ENCODE results near the gene CLSTN1. TPM values are rescaled to one million over a fixed set of nuclear protein-coding genes. Genes with fewer than 3 reads are reported as not detected.

Gene CLSTN1
- total and polyA plus RNA-seq, 2 of the 13 experiments (the other 11 are each of a cell fraction or from before 2014, with no cell fraction given), result 19.7 to 29.8 TPM

GRCh38 chr1:9848022-9848421 lies 24.3 kb upstream of the CLSTN1 start:
- FAIRE-seq (no peak), DNase-seq (ENCODE audit: low spot score) (no peak), ATAC-seq (no peak)
- in situ Hi-C loops (cut with HindIII; ENCODE audit: extremely low pct_ligation_motif_present, low pct_unique_long_range_greater_than_20kb) (no loop called here), intact Hi-C loops (cut with micrococcal nuclease; ENCODE audit: unreplicated experiment) (loop anchor here (5.0 kb wide), 1 partner anchor 749 kb away; no protein-coding TSS in a partner anchor)
- TF ChIP-seq ZNF10 (CRISPR knock-in tag; IDR thresholded peaks at IDR 0.05; ENCODE audit: borderline replicate concordance, low read depth), result no peak
- TF ChIP-seq RARG (CRISPR knock-in tag; IDR thresholded peaks at IDR 0.05; ENCODE audit: low read depth), result no peak
- no peak for TF ChIP-seq ZGPAT (CRISPR knock-in tag; IDR thresholded peaks at IDR 0.05)
- TF ChIP-seq ATF2 (CRISPR knock-in tag; IDR thresholded peaks at IDR 0.05), result no peak
- no peak for TF ChIP-seq ZNF672 (CRISPR knock-in tag; IDR thresholded peaks at IDR 0.05)
- TF ChIP-seq ARNTL (CRISPR knock-in tag; IDR thresholded peaks at IDR 0.05), result no peak
- TF ChIP-seq ZNF275 (CRISPR knock-in tag; IDR thresholded peaks at IDR 0.05; ENCODE audit: borderline replicate concordance), result no peak
- TF ChIP-seq KDM1A (CRISPR knock-in tag; IDR thresholded peaks at IDR 0.05), result no peak
- no peak for TF ChIP-seq HES4 (CRISPR knock-in tag; IDR thresholded peaks at IDR 0.05; ENCODE audit: borderline replicate concordance)
- no peak for TF ChIP-seq POGK (CRISPR knock-in tag; conservative IDR thresholded peaks at IDR 0.05)
- no peak for TF ChIP-seq SSRP1 (CRISPR knock-in tag; IDR thresholded peaks at IDR 0.05)
- TF ChIP-seq, protein P1, sequence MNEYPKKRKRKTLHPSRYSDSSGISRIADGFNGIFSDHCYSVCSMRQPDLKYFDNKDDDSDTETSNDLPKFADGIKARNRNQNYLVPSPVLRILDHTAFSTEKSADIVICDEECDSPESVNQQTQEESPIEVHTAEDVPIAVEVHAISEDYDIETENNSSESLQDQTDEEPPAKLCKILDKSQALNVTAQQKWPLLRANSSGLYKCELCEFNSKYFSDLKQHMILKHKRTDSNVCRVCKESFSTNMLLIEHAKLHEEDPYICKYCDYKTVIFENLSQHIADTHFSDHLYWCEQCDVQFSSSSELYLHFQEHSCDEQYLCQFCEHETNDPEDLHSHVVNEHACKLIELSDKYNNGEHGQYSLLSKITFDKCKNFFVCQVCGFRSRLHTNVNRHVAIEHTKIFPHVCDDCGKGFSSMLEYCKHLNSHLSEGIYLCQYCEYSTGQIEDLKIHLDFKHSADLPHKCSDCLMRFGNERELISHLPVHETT (CRISPR knock-in tag; conservative IDR thresholded peaks at IDR 0.05), result no peak
- TF ChIP-seq, protein P2, sequence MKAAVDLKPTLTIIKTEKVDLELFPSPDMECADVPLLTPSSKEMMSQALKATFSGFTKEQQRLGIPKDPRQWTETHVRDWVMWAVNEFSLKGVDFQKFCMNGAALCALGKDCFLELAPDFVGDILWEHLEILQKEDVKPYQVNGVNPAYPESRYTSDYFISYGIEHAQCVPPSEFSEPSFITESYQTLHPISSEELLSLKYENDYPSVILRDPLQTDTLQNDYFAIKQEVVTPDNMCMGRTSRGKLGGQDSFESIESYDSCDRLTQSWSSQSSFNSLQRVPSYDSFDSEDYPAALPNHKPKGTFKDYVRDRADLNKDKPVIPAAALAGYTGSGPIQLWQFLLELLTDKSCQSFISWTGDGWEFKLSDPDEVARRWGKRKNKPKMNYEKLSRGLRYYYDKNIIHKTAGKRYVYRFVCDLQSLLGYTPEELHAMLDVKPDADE (CRISPR knock-in tag; IDR thresholded peaks at IDR 0.05), result no peak
- no peak for TF ChIP-seq ZFP36L1 (CRISPR knock-in tag; IDR thresholded peaks at IDR 0.05)
- TF ChIP-seq RBM22 (optimal IDR thresholded peaks at IDR 0.05; ENCODE audit: low read length), result no peak
- Histone ChIP-seq H3K4me2 (ENCODE audit: low read depth, low read length) (no peak overlapping the region), H2AFZ (ENCODE audit: low read length) (no peak overlapping the region), H3K36me3 (replicated peaks in 1 of 2; ENCODE audit: control insufficient read depth in 1 of 2, insufficient read depth in 2 of 2, low read length in 2 of 2) (peaks cover 7 to 28% of the 10 kb centered on the region in 2 experiments; a peak in 4 of 5 replicates), H3K4me3 (replicated peaks in 1 of 3; ENCODE audit: insufficient read depth in 1 of 3, low read depth in 2 of 3, low read length in 3 of 3) (no peak overlapping the region), H3K27me3 (ENCODE audit: control insufficient read depth in 1 of 2, insufficient read depth in 2 of 2, low read length in 2 of 2) (no peaks in the 10 kb centered on the region), H3K4me1 (ENCODE audit: insufficient read depth, low read length) (peaks cover 7% of the 10 kb centered on the region), H4K20me1 (ENCODE audit: insufficient read depth, low read length) (0 out of 2 replicates have a peak, but pooled peaks cover 3% of the 10 kb centered on the region), H3K79me2 (ENCODE audit: insufficient read depth, low read length) (no peaks in the 10 kb centered on the region), H3K9me3 (ENCODE audit: low read length) (no peaks in the 10 kb centered on the region), H3K27ac (ENCODE audit: extremely low read length, insufficient read depth, low read length) (no peak overlapping the region), H3K9ac (ENCODE audit: insufficient read depth, low read depth, low read length) (no peak overlapping the region)
- BruUV-seq (replicated peaks), result no TSS peak
- ChIA-PET CTCF (ENCODE audit: low intra/inter-chr PET ratio, low total read pairs) (no interaction called here), POLR2A (no interaction called here)
- 74% methylated on average over 6 of the region's 8 CpGs for WGBS (ENCODE audit: low lambda C conversion rate)

Data from HepG2 (cell line).